HEK293 (cell line): ENCODE data around the gene ING1.

ENCODE experiments used
- SETDB1 ChIP-seq: IDR thresholded peaks from one replicate; pipeline ENCODE4 v1.6.1; 2017; ENCODE audit warnings: mild to moderate bottlenecking, low read length, moderate library complexity, mixed read lengths; ENCODE audit not compliant: insufficient read length
- WT1 ChIP-seq: fragments of 450-650 bp; formaldehyde crosslinking; IDR thresholded peaks from 2 replicates; pipeline ENCODE4 v1.5.1; 2016; ENCODE audit warnings: missing biosample characterization, missing genetic modification characterization
- ZFP41 ChIP-seq: fragments of 450-650 bp; formaldehyde crosslinking; IDR thresholded peaks from 2 replicates; pipeline ENCODE4 v1.5.1; 2016; ENCODE audit warnings: missing biosample characterization, missing genetic modification characterization, borderline replicate concordance
- ZNF221 ChIP-seq: fragments of 450-650 bp; formaldehyde crosslinking; IDR thresholded peaks from 2 replicates; pipeline ENCODE4 v1.5.1; 2017; ENCODE audit warnings: missing biosample characterization, missing genetic modification characterization, borderline replicate concordance
- ZNF324 ChIP-seq: fragments of 450-650 bp; formaldehyde crosslinking; IDR thresholded peaks from 2 replicates; pipeline ENCODE4 v1.5.1; 2016; ENCODE audit warnings: missing biosample characterization, missing genetic modification characterization
- TF ChIP-seq, protein P1 (sequence below): fragments of 450-650 bp; formaldehyde crosslinking; IDR thresholded peaks from 2 replicates; pipeline ENCODE4 v1.5.1; 2016; ENCODE audit warnings: missing biosample characterization, missing genetic modification characterization
- TF ChIP-seq, protein P2 (sequence below): sonication (generic); formaldehyde crosslinking; IDR thresholded peaks from 2 replicates; pipeline ENCODE4 v1.8.1; 2022; ENCODE audit warnings: mild to moderate bottlenecking, moderate library complexity, missing genetic modification reagents
- TF ChIP-seq, protein P3 (sequence below): fragments of 450-650 bp; formaldehyde crosslinking; IDR thresholded peaks from 2 replicates; pipeline ENCODE4 v1.5.1; 2016; ENCODE audit warnings: missing biosample characterization, missing genetic modification characterization

DNA sequence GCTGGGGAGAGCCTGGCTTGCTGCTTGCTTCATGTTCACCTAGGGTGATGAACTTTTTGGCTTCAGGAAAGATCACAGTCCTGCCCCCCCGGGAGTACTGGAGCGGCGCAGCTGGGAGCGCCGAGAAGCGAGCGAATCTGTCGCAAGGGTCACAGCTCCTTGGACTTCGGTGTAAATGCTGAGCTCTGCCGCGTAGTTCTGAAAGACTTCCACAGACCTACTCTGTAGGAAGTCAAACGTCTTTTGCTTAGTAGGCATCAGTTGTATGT is 2.7 kb downstream of the ING1 start:
- TF ChIP-seq ZNF221 (tag by site-specific recombination) (no peak), WT1 (tag by site-specific recombination) (no peak), ZFP41 (no peak), ZNF324 (tag by site-specific recombination) (no peak), SETDB1 (no peak)
- TF ChIP-seq, protein P1, sequence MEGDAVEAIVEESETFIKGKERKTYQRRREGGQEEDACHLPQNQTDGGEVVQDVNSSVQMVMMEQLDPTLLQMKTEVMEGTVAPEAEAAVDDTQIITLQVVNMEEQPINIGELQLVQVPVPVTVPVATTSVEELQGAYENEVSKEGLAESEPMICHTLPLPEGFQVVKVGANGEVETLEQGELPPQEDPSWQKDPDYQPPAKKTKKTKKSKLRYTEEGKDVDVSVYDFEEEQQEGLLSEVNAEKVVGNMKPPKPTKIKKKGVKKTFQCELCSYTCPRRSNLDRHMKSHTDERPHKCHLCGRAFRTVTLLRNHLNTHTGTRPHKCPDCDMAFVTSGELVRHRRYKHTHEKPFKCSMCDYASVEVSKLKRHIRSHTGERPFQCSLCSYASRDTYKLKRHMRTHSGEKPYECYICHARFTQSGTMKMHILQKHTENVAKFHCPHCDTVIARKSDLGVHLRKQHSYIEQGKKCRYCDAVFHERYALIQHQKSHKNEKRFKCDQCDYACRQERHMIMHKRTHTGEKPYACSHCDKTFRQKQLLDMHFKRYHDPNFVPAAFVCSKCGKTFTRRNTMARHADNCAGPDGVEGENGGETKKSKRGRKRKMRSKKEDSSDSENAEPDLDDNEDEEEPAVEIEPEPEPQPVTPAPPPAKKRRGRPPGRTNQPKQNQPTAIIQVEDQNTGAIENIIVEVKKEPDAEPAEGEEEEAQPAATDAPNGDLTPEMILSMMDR (tag by site-specific recombination): no peak
- TF ChIP-seq, protein P2, sequence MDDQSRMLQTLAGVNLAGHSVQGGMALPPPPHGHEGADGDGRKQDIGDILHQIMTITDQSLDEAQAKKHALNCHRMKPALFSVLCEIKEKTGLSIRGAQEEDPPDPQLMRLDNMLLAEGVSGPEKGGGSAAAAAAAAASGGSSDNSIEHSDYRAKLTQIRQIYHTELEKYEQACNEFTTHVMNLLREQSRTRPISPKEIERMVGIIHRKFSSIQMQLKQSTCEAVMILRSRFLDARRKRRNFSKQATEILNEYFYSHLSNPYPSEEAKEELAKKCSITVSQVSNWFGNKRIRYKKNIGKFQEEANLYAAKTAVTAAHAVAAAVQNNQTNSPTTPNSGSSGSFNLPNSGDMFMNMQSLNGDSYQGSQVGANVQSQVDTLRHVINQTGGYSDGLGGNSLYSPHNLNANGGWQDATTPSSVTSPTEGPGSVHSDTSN (CRISPR knock-in tag): no peak
- TF ChIP-seq, protein P3, sequence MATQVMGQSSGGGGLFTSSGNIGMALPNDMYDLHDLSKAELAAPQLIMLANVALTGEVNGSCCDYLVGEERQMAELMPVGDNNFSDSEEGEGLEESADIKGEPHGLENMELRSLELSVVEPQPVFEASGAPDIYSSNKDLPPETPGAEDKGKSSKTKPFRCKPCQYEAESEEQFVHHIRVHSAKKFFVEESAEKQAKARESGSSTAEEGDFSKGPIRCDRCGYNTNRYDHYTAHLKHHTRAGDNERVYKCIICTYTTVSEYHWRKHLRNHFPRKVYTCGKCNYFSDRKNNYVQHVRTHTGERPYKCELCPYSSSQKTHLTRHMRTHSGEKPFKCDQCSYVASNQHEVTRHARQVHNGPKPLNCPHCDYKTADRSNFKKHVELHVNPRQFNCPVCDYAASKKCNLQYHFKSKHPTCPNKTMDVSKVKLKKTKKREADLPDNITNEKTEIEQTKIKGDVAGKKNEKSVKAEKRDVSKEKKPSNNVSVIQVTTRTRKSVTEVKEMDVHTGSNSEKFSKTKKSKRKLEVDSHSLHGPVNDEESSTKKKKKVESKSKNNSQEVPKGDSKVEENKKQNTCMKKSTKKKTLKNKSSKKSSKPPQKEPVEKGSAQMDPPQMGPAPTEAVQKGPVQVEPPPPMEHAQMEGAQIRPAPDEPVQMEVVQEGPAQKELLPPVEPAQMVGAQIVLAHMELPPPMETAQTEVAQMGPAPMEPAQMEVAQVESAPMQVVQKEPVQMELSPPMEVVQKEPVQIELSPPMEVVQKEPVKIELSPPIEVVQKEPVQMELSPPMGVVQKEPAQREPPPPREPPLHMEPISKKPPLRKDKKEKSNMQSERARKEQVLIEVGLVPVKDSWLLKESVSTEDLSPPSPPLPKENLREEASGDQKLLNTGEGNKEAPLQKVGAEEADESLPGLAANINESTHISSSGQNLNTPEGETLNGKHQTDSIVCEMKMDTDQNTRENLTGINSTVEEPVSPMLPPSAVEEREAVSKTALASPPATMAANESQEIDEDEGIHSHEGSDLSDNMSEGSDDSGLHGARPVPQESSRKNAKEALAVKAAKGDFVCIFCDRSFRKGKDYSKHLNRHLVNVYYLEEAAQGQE: no peak
